CD4-positive, alpha-beta T cell treated with Interleukin-1 beta for 1 hour (primary cell): ENCODE results near the gene CDKN2B-AS1.
A peak's percentile ranks its signal among the peaks of the same experiment; 100 is the strongest.

Source experiments
- DNase-seq, 2 donors: peaks; one replicate each; pipeline ENCODE4 v3.0.0-alpha.2; 2020 to 2022

Gene CDKN2B-AS1

GRCh38 chr9:22008384-22008716 is 13.8 kb downstream of the CDKN2B-AS1 start:
- DNase-seq = no peak

DNA sequence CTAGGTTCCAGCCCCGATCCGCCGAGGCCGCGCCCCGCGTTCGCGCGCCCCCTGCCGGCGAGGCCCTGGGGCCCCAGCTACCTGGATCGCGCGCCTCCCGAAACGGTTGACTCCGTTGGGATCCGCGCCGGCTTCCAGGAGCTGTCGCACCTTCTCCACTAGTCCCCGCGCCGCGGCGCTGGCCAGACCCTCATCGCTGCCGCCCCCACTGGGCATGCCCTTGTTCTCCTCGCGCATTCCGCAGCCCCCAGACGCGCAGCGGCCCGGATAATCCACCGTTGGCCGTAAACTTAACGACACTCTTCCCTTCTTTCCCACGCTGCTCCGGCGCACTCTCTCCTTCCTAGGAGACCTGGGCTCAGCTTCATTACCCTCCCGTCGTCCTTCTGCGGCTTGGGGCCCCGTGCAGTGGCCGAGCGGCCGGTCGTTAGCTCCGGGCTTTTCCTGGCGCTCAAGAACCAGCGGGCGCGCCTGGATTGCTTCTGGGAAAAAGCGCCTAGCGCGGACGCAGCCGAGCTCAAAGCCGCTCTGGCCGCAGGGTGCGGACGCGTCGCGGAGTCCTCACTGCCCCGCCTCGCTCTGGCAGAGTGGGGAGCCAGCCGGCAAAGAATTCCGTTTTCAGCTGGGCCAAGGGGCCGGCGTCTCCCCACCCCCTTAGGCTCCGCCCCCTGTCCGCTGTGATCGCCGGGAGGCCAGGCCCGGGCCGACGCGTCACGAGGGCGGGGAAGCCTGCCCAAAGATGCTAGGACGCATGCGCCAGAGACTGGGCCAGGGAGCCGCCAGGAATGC is 14.3 kb downstream of the CDKN2B-AS1 start, which contains the start of gene CDKN2B:
TSS of gene CDKN2B (minus strand) at position 589 of the 789 bp plus-strand sequence. CDS start at position 237, 352 bp downstream.
- peak; percentile 81 to 84 for DNase-seq

- no peak for DNase-seq
Observed at GRCh38 chr9:22009506-22009867, 14.9 kb downstream of the CDKN2B-AS1 start.

- no peak for DNase-seq
Observed at GRCh38 chr9:22010866-22011625, 16.5 kb downstream of the CDKN2B-AS1 start.

- no peak for DNase-seq
Observed at GRCh38 chr9:22022396-22022795, 27.8 kb downstream of the CDKN2B-AS1 start.

GRCh38 chr9:22026696-22027095 is 32.1 kb downstream of the CDKN2B-AS1 start:
- no peak for DNase-seq

- no peak for DNase-seq
Observed at GRCh38 chr9:22028394-22028793, 33.8 kb downstream of the CDKN2B-AS1 start.

DNA sequence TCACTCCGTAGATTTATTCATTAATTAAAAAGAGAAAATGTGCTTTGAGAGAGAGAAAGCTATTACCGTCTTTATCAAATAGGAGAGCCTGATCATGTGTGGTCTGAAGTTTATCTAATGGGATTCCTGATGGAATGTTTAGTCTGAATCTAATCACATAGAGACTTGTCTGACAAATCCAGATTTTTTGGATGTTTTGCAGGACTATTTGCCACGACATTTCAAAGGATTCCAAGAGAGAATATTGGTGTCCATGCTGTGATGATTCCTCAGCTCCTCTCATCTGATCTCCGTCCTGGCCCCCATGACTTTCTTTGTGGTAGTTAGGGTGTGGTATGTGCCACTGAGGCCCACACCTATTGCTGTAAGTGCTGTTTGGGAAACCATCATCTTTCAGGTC is 34.6 kb downstream of the CDKN2B-AS1 start:
- no peak for DNase-seq

GRCh38 chr9:22030101-22030598 is 35.6 kb downstream of the CDKN2B-AS1 start:
- no peak for DNase-seq

- no peak for DNase-seq
Observed at GRCh38 chr9:22031655-22032411, 37.2 kb downstream of the CDKN2B-AS1 start.

GRCh38 chr9:22033012-22033630 is 38.5 kb downstream of the CDKN2B-AS1 start:
- DNase-seq = no peak

DNA sequence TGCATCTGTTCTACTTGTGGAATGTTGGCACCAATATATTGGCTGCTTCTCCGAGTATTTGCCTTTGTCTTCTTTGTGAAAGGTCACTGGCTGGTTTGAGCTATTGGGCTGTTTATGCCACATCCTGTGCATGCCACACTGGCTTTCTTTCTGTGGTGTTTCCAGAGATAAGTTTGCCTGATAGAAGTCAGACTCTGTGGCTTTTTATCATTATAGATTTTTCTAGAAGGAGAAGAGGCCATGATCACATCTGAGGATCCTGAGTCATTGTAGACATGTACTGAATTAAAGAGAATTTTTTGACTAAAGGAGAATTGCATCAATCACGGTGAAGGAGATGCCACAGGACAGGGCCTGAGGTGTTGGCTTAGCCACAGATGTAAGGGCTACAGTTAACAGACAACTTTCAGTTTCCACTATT is 41.0 kb downstream of the CDKN2B-AS1 start:
- no peak for DNase-seq

GRCh38 chr9:22036866-22037626 is 42.5 kb downstream of the CDKN2B-AS1 start:
- DNase-seq = no peak

- DNase-seq = peak in 1 of 2 donors; percentile 37
Observed at GRCh38 chr9:22037954-22038690, 43.5 kb downstream of the CDKN2B-AS1 start.

- no peak for DNase-seq
Observed at GRCh38 chr9:22039258-22039657, 44.7 kb downstream of the CDKN2B-AS1 start.

GRCh38 chr9:22040760-22041159 is 46.2 kb downstream of the CDKN2B-AS1 start:
- no peak for DNase-seq

DNA sequence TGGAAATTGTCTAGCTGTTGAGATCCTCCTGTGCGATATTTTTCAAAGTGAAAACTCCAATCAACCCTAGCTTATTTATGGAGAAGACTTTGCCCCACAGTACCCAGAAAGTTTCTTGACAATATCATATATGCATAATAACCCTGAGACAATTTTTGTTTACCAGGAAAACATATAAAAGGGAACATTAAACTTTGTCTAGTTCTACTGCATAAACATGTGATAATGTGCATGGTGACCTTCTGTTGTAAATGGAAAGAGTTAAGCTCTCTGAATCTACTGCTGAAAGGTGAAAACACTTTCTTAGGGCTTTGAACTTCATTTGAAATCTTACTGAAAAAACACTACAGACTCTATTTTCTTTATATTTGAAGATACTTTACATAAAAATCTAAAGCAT is 46.8 kb downstream of the CDKN2B-AS1 start:
- no peak for DNase-seq

DNA sequence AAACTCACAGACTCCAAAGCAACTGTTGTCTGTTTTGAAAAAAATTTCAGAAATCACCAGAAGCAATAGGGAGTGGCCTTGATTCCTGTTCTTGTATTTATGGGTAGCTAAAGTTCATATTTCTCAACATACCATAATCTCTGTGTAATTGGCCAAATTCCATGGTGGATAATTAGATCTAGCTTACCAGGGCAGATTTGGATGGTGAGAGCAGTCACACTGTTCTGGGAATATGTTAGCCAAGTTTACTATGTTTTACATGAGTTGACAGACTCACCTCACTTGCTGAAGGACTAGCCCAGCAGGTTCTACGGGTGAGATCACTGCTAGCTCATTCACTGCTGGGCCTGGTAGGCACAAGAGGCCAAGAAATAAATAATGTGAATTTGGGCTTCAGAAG is 47.2 kb downstream of the CDKN2B-AS1 start:
- no peak for DNase-seq

GRCh38 chr9:22043928-22044327 is 49.3 kb downstream of the CDKN2B-AS1 start:
- no peak for DNase-seq

GRCh38 chr9:22044583-22044982 is 50.0 kb downstream of the CDKN2B-AS1 start:
- no peak for DNase-seq

- no peak for DNase-seq
Observed at GRCh38 chr9:22045423-22045822, 50.8 kb downstream of the CDKN2B-AS1 start.
